Keratinocyte (primary cell): Measurements from ENCODE around the gene UGT1A10. TPM values are rescaled to one million over a fixed set of nuclear protein-coding genes. Genes with fewer than 3 reads are reported as not detected.

Source experiments
- DNase-seq: peaks from one replicate; pipeline ENCODE4 v3.0.0-alpha.2; 2011; ENCODE audit warnings: low read depth, missing footprints, low spot score
- FAIRE-seq: peaks from 2 replicates; lab custom pipeline; 2011; peaks lifted over from hg19 to GRCh38; lab: Jason Lieb, UNC
- H2AFZ ChIP-seq: 2 replicates; pipeline ENCODE4 v1.6.0; 2012; ENCODE audit warnings: low read length, control low read depth, inconsistent platforms; ENCODE audit not compliant: control insufficient read depth
- H3K27ac ChIP-seq: 2 replicates; pipeline ENCODE4 v1.5.1; 2011; ENCODE audit warnings: low read length; ENCODE audit not compliant: control insufficient read depth, insufficient read depth
- H3K27me3 ChIP-seq: 3 replicates; pipeline ENCODE4 v1.6.0; 2011; ENCODE audit warnings: low read length; ENCODE audit not compliant: control insufficient read depth, insufficient read depth; ENCODE audit errors: extremely low read depth
- H3K36me3 ChIP-seq, 2 experiments: 2 replicates in 1 of 2; 3 replicates in 1 of 2; pipeline ENCODE4 v1.5.1; 2011; ENCODE audit warnings: low read length in 2 of 2, mild to moderate bottlenecking in 1 of 2; ENCODE audit not compliant: control insufficient read depth in 2 of 2, insufficient read depth in 2 of 2; ENCODE audit errors: extremely low read depth in 1 of 2
- H3K4me1 ChIP-seq: 3 replicates; pipeline ENCODE4 v1.5.1; 2011; ENCODE audit warnings: low read length; ENCODE audit not compliant: control insufficient read depth, insufficient read depth; ENCODE audit errors: extremely low read depth
- H3K4me2 ChIP-seq: 3 replicates; pipeline ENCODE4 v1.6.0; 2011; ENCODE audit warnings: low read depth, low read length; ENCODE audit not compliant: control insufficient read depth, insufficient read depth; ENCODE audit errors: extremely low read depth
- H3K4me3 ChIP-seq, 3 experiments: fragments of 200-600 bp in 1 of 3; sonication (generic) in 1 of 3; 2 replicates in 2 of 3; 3 replicates in 1 of 3; pipeline ENCODE4 v1.5.1; 2011 to 2016; ENCODE audit warnings: low read length in 3 of 3, mild to moderate bottlenecking in 3 of 3, control low read depth in 2 of 3, inconsistent platforms in 1 of 3, low read depth in 1 of 3, mixed read lengths in 1 of 3, mixed run types in 1 of 3, moderate library complexity in 1 of 3; ENCODE audit not compliant: control insufficient read depth in 2 of 3, insufficient read depth in 2 of 3; ENCODE audit errors: extremely low read depth in 1 of 3
- H3K79me2 ChIP-seq: 2 replicates; pipeline ENCODE4 v1.6.0; 2012; ENCODE audit warnings: low read length; ENCODE audit not compliant: control insufficient read depth, insufficient read depth
- H3K9ac ChIP-seq: 3 replicates; pipeline ENCODE4 v1.6.0; 2011; ENCODE audit warnings: low read length; ENCODE audit not compliant: control insufficient read depth, insufficient read depth; ENCODE audit errors: extremely low read depth
- H3K9me1 ChIP-seq: 3 replicates; pipeline ENCODE4 v1.6.0; 2011; ENCODE audit warnings: low read length; ENCODE audit not compliant: control insufficient read depth, insufficient read depth; ENCODE audit errors: extremely low read depth
- H3K9me3 ChIP-seq: 2 replicates; pipeline ENCODE4 v1.5.1; 2012; ENCODE audit warnings: low read depth, low read length; ENCODE audit not compliant: control insufficient read depth
- H4K20me1 ChIP-seq: 3 replicates; pipeline ENCODE4 v1.6.0; 2011; ENCODE audit warnings: low read length; ENCODE audit not compliant: control insufficient read depth, insufficient read depth; ENCODE audit errors: extremely low read depth
- CTCF ChIP-seq, 3 experiments: IDR thresholded peaks in 1 of 3; conservative IDR thresholded peaks in 1 of 3; optimal IDR thresholded peaks in 1 of 3; 2 replicates in 2 of 3; 3 replicates in 1 of 3; pipeline versions ENCODE3 to v1.5.1; 2011; ENCODE audit warnings: low read length in 3 of 3, mild to moderate bottlenecking in 3 of 3, moderate library complexity in 2 of 3, control low read depth in 1 of 3, inconsistent platforms in 1 of 3; ENCODE audit not compliant: insufficient read depth in 2 of 3; ENCODE audit errors: extremely low read depth in 1 of 3
- EZH2 ChIP-seq: IDR thresholded peaks from one replicate; pipeline ENCODE4 v1.6.1; 2012; ENCODE audit warnings: inconsistent platforms, mild to moderate bottlenecking, low read length, moderate library complexity
- dilution Hi-C: fragments of 300-500 bp; cut with MboI; formaldehyde crosslinking; loops from one replicate; pipeline ENCODE4 v1.7.0; 2020; ENCODE audit warnings: low sequenced_read_pairs; ENCODE audit not compliant: extremely low pct_ligation_motif_present
- polyA plus RNA-seq, 5 experiments: library from polyadenylated mRNA; depleted of rRNA in 3 of 5; stranded (reverse) in 3 of 5; stranded (forward) in 1 of 5; unstranded in 1 of 5; fragments of >200 nt; gene quantifications; 1 replicate in 1 of 5; 2 replicates in 3 of 5; 3 replicates in 1 of 5; pipeline versions ENCODE4 v1.2.1 to v1.2.3, GENCODE V29; 2011 to 2012; ENCODE audit warnings: missing spikeins in 2 of 5, low read depth in 1 of 5, low replicate concordance in 1 of 5

UGT1A10 gene
- polyA plus RNA-seq, 1 donor (not counting 4 experiments of a cell fraction or from before 2014, with no cell fraction given) = 2.0 TPM

DNA sequence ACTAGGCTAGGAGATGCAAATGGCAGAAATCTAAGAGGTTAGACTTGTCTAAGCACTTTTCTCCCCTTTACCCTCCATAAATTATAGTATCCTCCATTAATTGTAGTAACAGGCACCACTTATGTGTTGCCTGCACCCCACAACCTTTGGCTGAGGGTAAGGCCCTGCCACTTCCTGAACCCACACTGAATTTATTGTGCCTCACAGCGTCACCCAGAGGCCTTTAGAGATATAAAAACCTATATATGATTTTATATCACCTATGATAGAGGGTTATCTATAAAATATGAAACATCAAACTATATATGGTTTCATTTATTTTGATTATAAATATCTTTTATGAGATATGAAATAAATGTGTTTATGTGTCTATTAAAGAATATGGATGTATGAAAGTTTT, 38.1 kb downstream of the UGT1A10 start:
- H2AFZ ChIP-seq = no peak overlapping the region
- H3K27ac ChIP-seq = no peak overlapping the region
- H3K9me1 ChIP-seq = no peaks in the 10 kb centered on the region
- DNase-seq = no peak
- dilution Hi-C loops = no loop called here
- no peaks in the 10 kb centered on the region for H3K9me3 ChIP-seq
- H3K9ac ChIP-seq = no peak overlapping the region
- H3K36me3 ChIP-seq = no peaks in the 10 kb centered on the region
- FAIRE-seq = no peak
- H4K20me1 ChIP-seq = no peaks in the 10 kb centered on the region
- H3K79me2 ChIP-seq = no peaks in the 10 kb centered on the region
- TF ChIP-seq CTCF (optimal IDR thresholded peaks at IDR 0.05 in 1 of 3, IDR thresholded peaks at IDR 0.05 in 1 of 3, conservative IDR thresholded peaks at IDR 0.05 in 1 of 3; ENCODE audit: extremely low read depth in 1 of 3, insufficient read depth in 2 of 3, low read length in 3 of 3) = no peak
- TF ChIP-seq EZH2 = no peak
- H3K4me2 ChIP-seq = no peak overlapping the region
- H3K4me3 ChIP-seq = no peak overlapping the region
- H3K27me3 ChIP-seq = no peaks in the 10 kb centered on the region
- H3K4me1 ChIP-seq = no peaks in the 10 kb centered on the region

GRCh38 chr2:233674995-233675394, 38.7 kb downstream of the UGT1A10 start:
- dilution Hi-C loops = no loop called here
- H3K27me3 ChIP-seq = no peaks in the 10 kb centered on the region
- H3K9me3 ChIP-seq = no peaks in the 10 kb centered on the region
- H4K20me1 ChIP-seq = no peaks in the 10 kb centered on the region
- H3K4me1 ChIP-seq = no peaks in the 10 kb centered on the region
- no peak overlapping the region for H3K9ac ChIP-seq
- no peaks in the 10 kb centered on the region for H3K79me2 ChIP-seq
- no peak overlapping the region for H2AFZ ChIP-seq
- no peak overlapping the region for H3K27ac ChIP-seq
- DNase-seq = no peak
- no peak overlapping the region for H3K4me3 ChIP-seq
- no peak for FAIRE-seq
- TF ChIP-seq CTCF (optimal IDR thresholded peaks at IDR 0.05 in 1 of 3, IDR thresholded peaks at IDR 0.05 in 1 of 3, conservative IDR thresholded peaks at IDR 0.05 in 1 of 3; ENCODE audit: extremely low read depth in 1 of 3, insufficient read depth in 2 of 3, low read length in 3 of 3) (no peak), EZH2 (no peak)
- no peaks in the 10 kb centered on the region for H3K9me1 ChIP-seq
- no peak overlapping the region for H3K4me2 ChIP-seq
- H3K36me3 ChIP-seq = no peaks in the 10 kb centered on the region
